GM19438 (cell line): Measurements from ENCODE around the gene KRT71.

Experiments used
- ATAC-seq: cut with Tn5 transposase; IDR thresholded peaks from one replicate; pipeline ENCODE4 v1.9.1; 2021; ENCODE audit warnings: low read depth; ENCODE audit not compliant: unreplicated experiment

The KRT71 gene

GRCh38 chr12:52540531-52540930 is 12.4 kb downstream of the KRT71 start:
- no peak for ATAC-seq

GRCh38 chr12:52539821-52540173 is 13.1 kb downstream of the KRT71 start:
- ATAC-seq, result no peak

GRCh38 chr12:52539083-52539820 is 13.7 kb downstream of the KRT71 start:
- ATAC-seq, result no peak

- ATAC-seq, result no peak
Observed at GRCh38 chr12:52537101-52537500, 15.8 kb downstream of the KRT71 start.

GRCh38 chr12:52535574-52535973 is 17.4 kb downstream of the KRT71 start:
- ATAC-seq, result no peak

- no peak for ATAC-seq
Observed at GRCh38 chr12:52534482-52534881, 18.5 kb downstream of the KRT71 start.

GRCh38 chr12:52533686-52534470 is 19.1 kb downstream of the KRT71 start:
- no peak for ATAC-seq

GRCh38 chr12:52532636-52533035 is 20.3 kb downstream of the KRT71 start:
- no peak for ATAC-seq

GRCh38 chr12:52531566-52532300 is 21.2 kb downstream of the KRT71 start:
- ATAC-seq, result no peak

GRCh38 chr12:52530905-52531304 is 22.0 kb downstream of the KRT71 start:
- ATAC-seq, result no peak

GRCh38 chr12:52530366-52530765 is 22.6 kb downstream of the KRT71 start:
- no peak for ATAC-seq

GRCh38 chr12:52529846-52530245 is 23.1 kb downstream of the KRT71 start:
- ATAC-seq, result no peak

GRCh38 chr12:52529417-52529816 is 23.5 kb downstream of the KRT71 start:
- ATAC-seq, result no peak

- no peak for ATAC-seq
Observed at GRCh38 chr12:52528641-52529143, 24.3 kb downstream of the KRT71 start.

- ATAC-seq, result no peak
Observed at GRCh38 chr12:52527121-52527800, 25.7 kb downstream of the KRT71 start.

- ATAC-seq, result no peak
Observed at GRCh38 chr12:52526511-52526951, 26.4 kb downstream of the KRT71 start.

GRCh38 chr12:52525661-52526499 is 27.1 kb downstream of the KRT71 start:
- no peak for ATAC-seq

- no peak for ATAC-seq
Observed at GRCh38 chr12:52524898-52525591, 27.9 kb downstream of the KRT71 start.

- no peak for ATAC-seq
Observed at GRCh38 chr12:52524241-52524897, 28.6 kb downstream of the KRT71 start.
